Measurements from ENCODE around the gene CTNNBL1. TPM values are rescaled to one million over a fixed set of nuclear protein-coding genes. Genes with fewer than 3 reads are reported as not detected.

The CTNNBL1 gene
- total RNA-seq, 2 donors from 2014 or later: 29.9 to 39.9 TPM

GRCh38 chr20:37882961-37883712, 189.3 kb downstream of the CTNNBL1 start:
- Histone ChIP-seq H3K4me1 (peaks cover 0 to 45% of the 10 kb centered on the region in 2 donors), H3K27me3 (no peaks in the 10 kb centered on the region), H3K4me3 (no peak overlapping the region), H3K9me3 (no peaks in the 10 kb centered on the region), H3K36me3 (no peaks in the 10 kb centered on the region), H3K27ac (no peak overlapping the region)
- no peak for TF ChIP-seq CTCF (IDR thresholded peaks at IDR 0.05)
- no peak for DNase-seq (ENCODE audit: low spot score)

GRCh38 chr20:37885042-37885441, 191.2 kb downstream of the CTNNBL1 start:
- H3K4me1 ChIP-seq: peaks cover 0 to 33% of the 10 kb centered on the region in 2 donors

GRCh38 chr20:37885593-37886503, 192.0 kb downstream of the CTNNBL1 start:
- H3K27ac ChIP-seq: no peak overlapping the region
- DNase-seq (ENCODE audit: low spot score): no peak
- no peak overlapping the region for H3K4me3 ChIP-seq
- peaks cover 0 to 28% of the 10 kb centered on the region in 2 donors for H3K4me1 ChIP-seq
- TF ChIP-seq CTCF (IDR thresholded peaks at IDR 0.05): no peak
- H3K27me3 ChIP-seq: no peaks in the 10 kb centered on the region
- H3K9me3 ChIP-seq: no peaks in the 10 kb centered on the region
- no peaks in the 10 kb centered on the region for H3K36me3 ChIP-seq

More at GRCh38 chr20:37885042-37885441, 191.2 kb downstream of the CTNNBL1 start:
- Histone ChIP-seq H3K36me3 (no peaks in the 10 kb centered on the region), H3K4me3 (no peak overlapping the region), H3K9me3 (no peaks in the 10 kb centered on the region), H3K27me3 (no peaks in the 10 kb centered on the region), H3K27ac (no peak overlapping the region)
- DNase-seq (ENCODE audit: low spot score): no peak
- TF ChIP-seq CTCF (IDR thresholded peaks at IDR 0.05): no peak

- Histone ChIP-seq H3K36me3 (no peaks in the 10 kb centered on the region), H3K27me3 (no peaks in the 10 kb centered on the region), H3K9me3 (no peaks in the 10 kb centered on the region), H3K27ac (no peak overlapping the region), H3K4me3 (no peak overlapping the region), H3K4me1 (peaks cover 0 to 18% of the 10 kb centered on the region in 2 donors)
- TF ChIP-seq CTCF (IDR thresholded peaks at IDR 0.05): no peak
- DNase-seq (ENCODE audit: low spot score): no peak
These were observed 193.0 kb downstream of the CTNNBL1 start for GRCh38 chr20:37886851-37887297.

GRCh38 chr20:37888641-37889040, 194.8 kb downstream of the CTNNBL1 start:
- DNase-seq (ENCODE audit: low spot score): no peak
- no peaks in the 10 kb centered on the region for H3K9me3 ChIP-seq
- H3K36me3 ChIP-seq: no peaks in the 10 kb centered on the region
- H3K27me3 ChIP-seq: no peaks in the 10 kb centered on the region
- no peak overlapping the region for H3K4me3 ChIP-seq
- no peak for TF ChIP-seq CTCF (IDR thresholded peaks at IDR 0.05)
- H3K27ac ChIP-seq: no peak overlapping the region
- H3K4me1 ChIP-seq: peaks cover 0 to 14% of the 10 kb centered on the region in 2 donors

All from right atrium auricular region (tissue), 2 donors.